Hair follicular keratinocyte (primary cell): ENCODE measurements around the gene RAET1E. TPM values are rescaled to one million over a fixed set of nuclear protein-coding genes. Genes with fewer than 3 reads are reported as not detected.

Experiments used
- total RNA-seq: library from RNA; depleted of rRNA; stranded (reverse); fragments of >200 nt; gene quantifications from 2 replicates; pipeline ENCODE4 v1.2.3, GENCODE V29; 2015

The RAET1E gene, protein sequence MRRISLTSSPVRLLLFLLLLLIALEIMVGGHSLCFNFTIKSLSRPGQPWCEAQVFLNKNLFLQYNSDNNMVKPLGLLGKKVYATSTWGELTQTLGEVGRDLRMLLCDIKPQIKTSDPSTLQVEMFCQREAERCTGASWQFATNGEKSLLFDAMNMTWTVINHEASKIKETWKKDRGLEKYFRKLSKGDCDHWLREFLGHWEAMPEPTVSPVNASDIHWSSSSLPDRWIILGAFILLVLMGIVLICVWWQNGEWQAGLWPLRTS
- total RNA-seq = 1.7 and 6.5 TPM in 2 replicates

DNA sequence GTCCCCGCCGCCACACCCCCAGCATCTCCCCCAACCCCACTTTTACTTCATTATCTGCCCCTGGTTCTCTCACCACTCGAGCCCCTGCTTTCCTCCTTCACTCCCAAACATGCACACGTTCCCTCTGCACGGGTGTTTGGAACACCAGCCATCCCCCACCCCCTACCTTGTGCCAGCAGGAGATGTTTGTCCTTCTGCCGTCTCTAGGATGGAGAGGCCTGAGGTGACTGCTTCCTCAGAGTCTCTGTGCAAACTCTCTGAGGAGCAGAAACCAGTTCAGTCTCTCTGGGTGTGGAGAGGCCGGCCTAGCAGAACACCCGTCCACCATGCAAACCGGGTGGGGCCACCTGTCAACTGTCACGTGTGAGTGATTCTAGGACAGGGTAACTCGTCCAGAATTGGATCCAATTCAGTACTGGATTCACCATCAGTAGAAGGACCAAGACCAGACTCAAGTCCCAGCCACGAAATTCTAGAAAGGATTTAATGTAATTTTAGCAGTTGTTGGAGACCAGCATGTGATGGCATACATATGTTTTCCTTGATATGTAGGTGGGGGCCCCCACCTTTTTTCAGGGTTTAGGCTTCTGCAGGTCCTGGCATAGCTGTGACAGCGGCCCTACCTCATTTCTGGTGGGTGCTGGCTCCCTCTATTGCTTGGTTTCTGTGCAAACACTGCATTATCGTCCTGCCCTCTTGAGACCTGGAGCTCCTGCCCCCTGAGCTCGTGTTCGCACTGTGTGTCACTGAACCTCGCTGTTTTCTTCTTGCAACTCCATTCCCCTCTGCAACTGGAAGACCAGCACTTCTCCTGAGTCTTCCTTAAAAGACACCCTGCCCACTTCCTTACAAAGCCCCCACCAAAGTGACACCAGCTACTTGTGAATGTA is at the start of gene RAET1E:
Gene RAET1E (minus strand): TSS at position 259 of the 890 bp plus-strand sequence. CDS start 7,212 bp downstream, outside the sequence.

DNA sequence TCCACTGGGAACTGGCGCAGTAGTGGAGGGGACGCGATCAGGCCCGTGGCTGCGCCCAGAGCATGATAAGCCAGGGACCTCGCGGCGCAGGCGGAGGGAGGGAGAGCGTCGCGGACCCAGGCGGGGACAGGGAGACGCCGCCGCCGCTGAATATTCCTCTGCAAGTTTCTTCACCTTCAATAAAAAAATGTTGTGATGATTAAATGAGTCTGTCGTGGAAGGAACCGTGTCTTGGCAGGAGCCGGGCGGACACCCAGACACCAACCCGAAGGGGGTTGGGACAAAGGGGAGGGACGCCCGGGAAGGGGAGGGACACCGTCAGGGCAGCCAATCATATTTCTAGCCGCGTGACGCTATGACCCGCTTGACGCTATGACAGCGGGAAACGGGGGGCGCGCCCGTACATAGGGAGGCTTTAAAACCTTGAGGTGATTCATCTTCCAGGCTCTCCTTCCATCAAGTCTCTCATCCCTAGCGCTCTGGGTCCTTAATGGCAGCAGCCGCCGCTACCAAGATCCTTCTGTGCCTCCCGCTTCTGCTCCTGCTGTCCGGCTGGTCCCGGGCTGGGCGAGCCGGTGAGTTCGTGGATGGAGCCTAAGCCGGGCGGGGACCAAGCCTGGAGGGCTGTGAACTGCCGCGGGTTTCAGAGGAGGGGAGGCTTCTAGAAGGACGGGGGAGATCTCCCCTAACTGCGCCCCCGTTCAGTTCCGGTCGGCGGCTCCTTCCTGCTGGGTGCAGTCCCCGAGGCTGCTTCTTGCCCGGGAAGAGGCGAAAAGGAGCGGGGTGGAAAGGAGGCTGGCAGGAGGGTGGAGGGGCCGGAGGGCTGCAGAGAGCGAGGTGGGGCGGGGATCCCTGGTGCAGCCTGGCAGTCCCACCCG is 43.9 kb upstream of the RAET1E start, which contains the start of gene ULBP2:
Gene ULBP2 (plus strand): TSS at position 432 of the 878 bp plus-strand sequence. CDS start 59 bp downstream, at position 491.

DNA sequence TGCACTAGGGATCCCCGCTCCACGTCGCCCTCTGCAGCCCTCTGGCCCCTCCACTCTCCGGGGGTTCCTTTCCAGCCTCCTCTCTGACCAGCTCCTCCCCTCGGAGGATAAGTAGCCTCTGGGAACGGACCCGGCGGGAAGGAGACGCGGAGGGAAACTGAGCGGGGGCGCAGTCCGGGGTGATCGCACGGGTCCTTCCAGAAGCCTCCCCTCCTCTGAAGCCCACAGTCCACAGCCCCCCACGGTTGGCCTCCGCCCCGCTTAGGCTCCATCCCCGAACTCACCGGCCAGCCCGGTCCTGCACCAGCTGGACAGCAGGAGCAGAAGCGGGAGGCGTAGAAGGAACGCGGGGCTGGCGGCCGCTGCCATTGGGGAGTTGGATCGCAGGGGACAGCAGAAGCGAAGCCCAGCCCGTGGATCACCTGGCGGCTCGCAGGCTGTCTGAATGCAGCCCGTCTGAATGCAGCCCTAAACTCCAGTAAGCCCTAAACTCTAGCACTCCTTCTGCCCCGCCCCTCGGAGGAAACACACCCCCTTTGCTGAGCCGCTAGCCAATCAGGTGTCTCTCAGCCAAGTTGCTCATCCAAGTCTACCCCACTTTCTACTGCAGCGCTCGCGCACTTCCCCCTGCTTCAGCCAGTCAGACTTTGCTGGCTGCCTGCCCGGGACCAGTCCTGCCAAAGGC is 24.9 kb upstream of the RAET1E start, which contains the start of gene RAET1G:
Gene RAET1G (minus strand): TSS at position 480 of the 685 bp plus-strand sequence. CDS start 111 bp downstream, at position 369.

DNA sequence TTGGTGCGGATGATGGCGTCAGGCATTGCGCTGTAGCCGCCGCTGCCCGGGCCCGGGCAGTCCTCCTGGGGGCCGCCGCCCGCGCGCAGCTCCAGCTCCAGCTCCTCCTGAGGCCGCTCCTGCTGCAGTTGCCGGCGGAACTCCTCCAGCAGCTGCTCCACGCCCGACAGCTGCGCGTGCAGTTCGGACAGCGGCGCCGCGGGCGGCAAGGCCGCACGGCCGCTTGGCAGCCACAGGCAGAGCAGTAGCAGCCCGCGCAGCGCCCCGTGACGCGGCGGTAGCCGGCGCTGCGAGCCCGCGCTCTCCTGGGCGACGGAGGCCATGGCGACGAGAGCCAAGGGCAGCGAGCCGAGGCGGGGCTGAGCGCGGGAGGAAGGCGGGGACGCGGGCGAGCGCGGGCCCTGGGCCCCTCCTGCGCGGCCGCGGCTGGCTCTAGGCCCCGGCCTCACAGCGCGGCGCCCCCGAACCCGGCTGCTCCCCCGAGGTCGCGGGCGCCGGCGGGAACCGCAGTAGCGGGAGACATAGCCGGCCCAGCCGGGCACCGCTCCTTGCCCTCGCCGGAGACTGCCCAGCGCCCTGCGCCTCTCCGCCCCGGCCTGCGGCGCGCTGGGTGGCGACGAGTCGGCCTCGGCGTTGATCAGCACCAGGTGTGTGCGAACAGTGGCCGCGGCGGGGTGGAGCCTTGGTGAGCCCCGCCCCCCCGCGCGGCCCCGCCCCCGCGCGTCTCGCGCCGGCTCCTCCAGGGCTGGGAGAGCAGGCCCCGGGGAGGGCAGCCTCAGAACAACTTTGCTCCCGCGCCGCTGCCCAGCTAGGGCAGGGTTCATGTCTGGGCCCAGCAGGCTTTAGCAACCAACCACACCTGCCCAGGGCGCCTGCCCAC is 34.0 kb downstream of the RAET1E start, which contains the start of gene LRP11:
Gene LRP11 (minus strand): TSS at position 662 of the 880 bp plus-strand sequence. CDS start 339 bp downstream, at position 323.

Other genes starting within 250 kb of the RAET1E start
- gene KATNA1, start 249.4 kb downstream of the RAET1E start, total RNA-seq = 22.6 and 31.5 TPM in 2 replicates
- gene LATS1, start 180.0 kb downstream of the RAET1E start, total RNA-seq = 11.5 and 14.4 TPM in 2 replicates
- 18.2 and 32.4 TPM in 2 replicates for gene NUP43, start 151.6 kb downstream of the RAET1E start, total RNA-seq
- gene PCMT1, start 148.4 kb downstream of the RAET1E start, total RNA-seq = 152 and 165 TPM in 2 replicates
- gene LRP11, start 33.8 kb downstream of the RAET1E start, total RNA-seq = 55.3 and 129 TPM in 2 replicates
- gene RAET1G, start 25.0 kb upstream of the RAET1E start, total RNA-seq = 7.6 and 20.4 TPM in 2 replicates
- 11.4 and 14.1 TPM in 2 replicates for gene ULBP2, start 43.9 kb upstream of the RAET1E start, total RNA-seq
- gene ULBP1, start 65.8 kb upstream of the RAET1E start, total RNA-seq = 1.3 and 2.8 TPM in 2 replicates
- gene RAET1L, start 127.4 kb upstream of the RAET1E start, total RNA-seq = 0.78 and 1.1 TPM in 2 replicates
- 4.5 and 4.6 TPM in 2 replicates for gene ULBP3, start 171.0 kb upstream of the RAET1E start, total RNA-seq
- gene PPP1R14C, start 244.9 kb upstream of the RAET1E start, total RNA-seq = 38.1 and 58.3 TPM in 2 replicates